ENCODE data around the gene ULBP2. TPM values are rescaled to one million over a fixed set of nuclear protein-coding genes. Genes with fewer than 3 reads are reported as not detected.

The ULBP2 gene
- polyA plus RNA-seq, 12 donors, result 0.20 to 0.86 (median 0.36) TPM; not detected in 2

Other genes with a start within 250 kb of the ULBP2 start
- gene LATS1, start 223.9 kb upstream of the ULBP2 start, polyA plus RNA-seq (ENCODE audit: insufficient read length in 12 of 12), result 10 to 100 TPM in 11 of 12 donors, not detected in 1; 19.5 to 29.8 (median 22.9) TPM
- gene NUP43, start 195.5 kb upstream of the ULBP2 start, polyA plus RNA-seq (ENCODE audit: insufficient read length in 12 of 12), result 10 to 100 TPM in 11 of 12 donors, not detected in 1; 11.4 to 27.7 (median 24.4) TPM
- gene PCMT1, start 192.3 kb upstream of the ULBP2 start, polyA plus RNA-seq (ENCODE audit: insufficient read length in 12 of 12), result 10 to 100 TPM in 11 of 12 donors, not detected in 1; 58.3 to 96.6 (median 78.1) TPM
- gene LRP11, start 77.7 kb upstream of the ULBP2 start, polyA plus RNA-seq (ENCODE audit: insufficient read length in 12 of 12), result 10 to 100 TPM in 11 of 12 donors, not detected in 1; 16.6 to 33.3 (median 24.4) TPM
- 1 to 10 TPM in 5 of 12 donors, under 1 TPM in 5, not detected in 2; 0.11 to 2.1 (median 0.97) TPM for gene RAET1E, start 43.9 kb upstream of the ULBP2 start, polyA plus RNA-seq (ENCODE audit: insufficient read length in 12 of 12)
- gene RAET1G, start 18.9 kb upstream of the ULBP2 start, polyA plus RNA-seq (ENCODE audit: insufficient read length in 12 of 12), result under 1 TPM in 8 of 12 donors, not detected in 4; 0.21 to 0.62 (median 0.42) TPM
- gene ULBP1, start 21.9 kb downstream of the ULBP2 start, polyA plus RNA-seq (ENCODE audit: insufficient read length in 12 of 12), result 1 to 10 TPM in 1 of 12 donors, under 1 TPM in 9, not detected in 2; 0.21 to 1.2 (median 0.61) TPM
- under 1 TPM in 4 of 12 donors, not detected in 8; 0.16 to 0.99 (median 0.71) TPM for gene RAET1L, start 83.5 kb downstream of the ULBP2 start, polyA plus RNA-seq (ENCODE audit: insufficient read length in 12 of 12)
- 1 to 10 TPM in 10 of 12 donors, not detected in 2; 1.0 to 3.2 (median 2.3) TPM for gene ULBP3, start 127.1 kb downstream of the ULBP2 start, polyA plus RNA-seq (ENCODE audit: insufficient read length in 12 of 12)
- 100 to 1,000 TPM in 1 of 12 donors, 10 to 100 TPM in 11; 15.2 to 477 (median 41.9) TPM for gene PPP1R14C, start 201.0 kb downstream of the ULBP2 start, polyA plus RNA-seq (ENCODE audit: insufficient read length in 12 of 12)

Data from muscle of arm (tissue), 12 donors.